WTC11 (cell line): ENCODE results near the gene STON2. TPM values are rescaled to one million over a fixed set of nuclear protein-coding genes. Genes with fewer than 3 reads are reported as not detected.

Experiments used
- ATAC-seq: fragments of 200-7000 bp; cut with Tn5 transposase; 2 replicates; pipeline ENCODE4 v1.10.0; 2021; ENCODE audit warnings: mild to moderate bottlenecking, moderate library complexity
- CTCF ChIA-PET: fragments of 300-600 bp; sonication (Branson Sonifier 250); formaldehyde crosslinking; loops from one replicate; lab custom pipeline; 2021; ENCODE audit warnings: antibody characterized with exemption; lab: Charles Lee
- POLR2A ChIA-PET: fragments of 350-600 bp; sonication (Branson Sonifier 250); formaldehyde crosslinking; loops from one replicate; lab custom pipeline; 2021; ENCODE audit warnings: antibody characterized with exemption; lab: Charles Lee
- DNase-seq: peaks from one replicate; pipeline ENCODE4 v3.0.0; 2021; ENCODE audit warnings: low spot score
- H3K27ac Mint-ChIP-seq: 2 replicates; pipeline ENCODE4 v1.8.0; 2021; ENCODE audit warnings: mixed read lengths
- H3K27me3 Mint-ChIP-seq: 2 replicates; pipeline ENCODE4 v1.8.0; 2021; ENCODE audit warnings: low read depth, mild to moderate bottlenecking, moderate library complexity, mixed read lengths
- H3K36me3 Mint-ChIP-seq: 2 replicates; pipeline ENCODE4 v1.8.0; 2021; ENCODE audit warnings: mixed read lengths
- H3K4me1 Mint-ChIP-seq: 2 replicates; pipeline ENCODE4 v1.8.0; 2022; ENCODE audit warnings: mixed read lengths
- H3K4me3 Mint-ChIP-seq: 2 replicates; pipeline ENCODE4 v1.8.0; 2021; ENCODE audit warnings: mild to moderate bottlenecking, moderate library complexity, mixed read lengths
- H3K9me3 Mint-ChIP-seq: 2 replicates; pipeline ENCODE4 v1.8.0; 2021; ENCODE audit warnings: mixed read lengths
- ATF1 ChIP-seq: sonication (generic); formaldehyde crosslinking; IDR thresholded peaks from 2 replicates; pipeline ENCODE4 v1.8.1; 2023; ENCODE audit warnings: mild to moderate bottlenecking, moderate library complexity, missing genetic modification reagents
- CREB1 ChIP-seq: sonication (generic); formaldehyde crosslinking; IDR thresholded peaks from 2 replicates; pipeline ENCODE4 v1.8.0; 2023; ENCODE audit warnings: mild to moderate bottlenecking, missing genetic modification reagents
- EMX1 ChIP-seq: fragments of 250-450 bp; sonication (Bioruptor Pico); IDR thresholded peaks from 2 replicates; pipeline ENCODE4 v1.8.0; 2021; ENCODE audit warnings: mild to moderate bottlenecking
- RORB ChIP-seq: fragments of 250-450 bp; sonication (Bioruptor Pico); IDR thresholded peaks from 2 replicates; pipeline ENCODE4 v1.9.0; 2021; ENCODE audit warnings: mild to moderate bottlenecking
- TP53 ChIP-seq: sonication (generic); formaldehyde crosslinking; IDR thresholded peaks from 2 replicates; pipeline ENCODE4 v1.8.1; 2023; ENCODE audit warnings: mild to moderate bottlenecking, missing genetic modification reagents
- ZNF232 ChIP-seq: sonication (generic); formaldehyde crosslinking; IDR thresholded peaks from 2 replicates; pipeline ENCODE4 v1.8.0; 2022; ENCODE audit warnings: mild to moderate bottlenecking, missing genetic modification reagents
- ZNF317 ChIP-seq: sonication (generic); formaldehyde crosslinking; IDR thresholded peaks from 2 replicates; pipeline ENCODE4 v1.8.1; 2023; ENCODE audit warnings: low read depth, mild to moderate bottlenecking, moderate library complexity, missing genetic modification reagents, borderline replicate concordance
- ZNF416 ChIP-seq: fragments of 250-450 bp; sonication (Bioruptor Pico); IDR thresholded peaks from 2 replicates; pipeline ENCODE4 v1.9.0; 2021; ENCODE audit warnings: mild to moderate bottlenecking, inconsistent platforms
- total RNA-seq: library from RNA; stranded (reverse); gene quantifications from 3 replicates; pipeline ENCODE4 v1.2.3, GENCODE V29; 2021
- TF ChIP-seq, protein P1 (sequence below): fragments of 250-450 bp; sonication (Bioruptor Pico); IDR thresholded peaks from 2 replicates; pipeline ENCODE4 v2.1.2; 2022; ENCODE audit warnings: mild to moderate bottlenecking, moderate library complexity
- TF ChIP-seq, protein P2 (sequence below): fragments of 250-450 bp; sonication (Bioruptor Pico); IDR thresholded peaks from 2 replicates; pipeline ENCODE4 v1.9.0; 2021; ENCODE audit warnings: moderate library complexity, mild to moderate bottlenecking, inconsistent platforms, borderline replicate concordance
- TF ChIP-seq, protein P3 (sequence below): sonication (generic); formaldehyde crosslinking; IDR thresholded peaks from 2 replicates; pipeline ENCODE4 v1.8.0; 2022; ENCODE audit warnings: mild to moderate bottlenecking, missing genetic modification reagents
- TF ChIP-seq, protein P4 (sequence below): sonication (generic); formaldehyde crosslinking; IDR thresholded peaks from 2 replicates; pipeline ENCODE4 v1.8.1; 2023; ENCODE audit warnings: mild to moderate bottlenecking, missing genetic modification reagents
- TF ChIP-seq, protein P5 (sequence below): sonication (generic); formaldehyde crosslinking; IDR thresholded peaks from 2 replicates; pipeline ENCODE4 v1.8.1; 2022; ENCODE audit warnings: mild to moderate bottlenecking, moderate library complexity, missing genetic modification reagents
- TF ChIP-seq, protein P6 (sequence below): sonication (generic); formaldehyde crosslinking; IDR thresholded peaks from 2 replicates; pipeline ENCODE4 v1.8.0; 2022; ENCODE audit warnings: missing genetic modification reagents
- TF ChIP-seq, protein P7 (sequence below): sonication (generic); formaldehyde crosslinking; IDR thresholded peaks from 2 replicates; pipeline ENCODE4 v1.8.1; 2023; ENCODE audit warnings: mild to moderate bottlenecking, missing genetic modification reagents, moderate library complexity
- TF ChIP-seq, protein P8 (sequence below): sonication (generic); formaldehyde crosslinking; IDR thresholded peaks from 2 replicates; pipeline ENCODE4 v1.8.1; 2022; ENCODE audit warnings: low read depth, missing genetic modification reagents, borderline replicate concordance

STON2 gene
- total RNA-seq, 1 experiment from 2014 or later, result 69.2 TPM

DNA sequence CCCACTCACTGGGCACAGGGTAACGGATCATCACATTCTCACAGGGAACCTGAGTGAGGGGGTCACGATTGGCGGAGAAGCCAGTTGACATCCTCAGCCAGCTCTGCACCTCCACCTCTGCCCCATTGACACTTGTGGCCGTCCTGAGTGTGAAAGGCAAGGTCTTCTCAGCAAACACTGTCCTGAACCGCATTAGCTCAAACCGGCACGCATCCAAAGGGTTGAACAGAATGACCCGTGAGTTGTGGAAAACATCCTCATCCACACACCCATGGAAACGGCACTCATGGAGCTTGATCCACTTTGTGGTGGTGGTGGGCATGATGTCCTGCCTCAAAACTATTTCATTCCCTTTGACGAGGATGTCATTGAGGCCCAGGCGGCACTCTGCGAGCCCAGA lies 123.0 kb downstream of the STON2 start:
- no peaks in the 10 kb centered on the region for H3K27me3 Mint-ChIP-seq
- TF ChIP-seq, protein P1, sequence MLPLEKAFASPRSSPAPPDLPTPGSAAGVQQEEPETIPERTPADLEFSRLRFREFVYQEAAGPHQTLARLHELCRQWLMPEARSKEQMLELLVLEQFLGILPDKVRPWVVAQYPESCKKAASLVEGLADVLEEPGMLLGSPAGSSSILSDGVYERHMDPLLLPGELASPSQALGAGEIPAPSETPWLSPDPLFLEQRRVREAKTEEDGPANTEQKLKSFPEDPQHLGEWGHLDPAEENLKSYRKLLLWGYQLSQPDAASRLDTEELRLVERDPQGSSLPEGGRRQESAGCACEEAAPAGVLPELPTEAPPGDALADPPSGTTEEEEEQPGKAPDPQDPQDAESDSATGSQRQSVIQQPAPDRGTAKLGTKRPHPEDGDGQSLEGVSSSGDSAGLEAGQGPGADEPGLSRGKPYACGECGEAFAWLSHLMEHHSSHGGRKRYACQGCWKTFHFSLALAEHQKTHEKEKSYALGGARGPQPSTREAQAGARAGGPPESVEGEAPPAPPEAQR (CRISPR knock-in tag), result no peak
- TF ChIP-seq, protein P2, sequence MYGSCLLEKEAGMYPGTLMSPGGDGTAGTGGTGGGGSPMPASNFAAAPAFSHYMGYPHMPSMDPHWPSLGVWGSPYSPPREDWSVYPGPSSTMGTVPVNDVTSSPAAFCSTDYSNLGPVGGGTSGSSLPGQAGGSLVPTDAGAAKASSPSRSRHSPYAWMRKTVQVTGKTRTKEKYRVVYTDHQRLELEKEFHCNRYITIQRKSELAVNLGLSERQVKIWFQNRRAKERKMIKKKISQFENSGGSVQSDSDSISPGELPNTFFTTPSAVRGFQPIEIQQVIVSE (CRISPR knock-in tag), result no peak
- TF ChIP-seq, protein P3, sequence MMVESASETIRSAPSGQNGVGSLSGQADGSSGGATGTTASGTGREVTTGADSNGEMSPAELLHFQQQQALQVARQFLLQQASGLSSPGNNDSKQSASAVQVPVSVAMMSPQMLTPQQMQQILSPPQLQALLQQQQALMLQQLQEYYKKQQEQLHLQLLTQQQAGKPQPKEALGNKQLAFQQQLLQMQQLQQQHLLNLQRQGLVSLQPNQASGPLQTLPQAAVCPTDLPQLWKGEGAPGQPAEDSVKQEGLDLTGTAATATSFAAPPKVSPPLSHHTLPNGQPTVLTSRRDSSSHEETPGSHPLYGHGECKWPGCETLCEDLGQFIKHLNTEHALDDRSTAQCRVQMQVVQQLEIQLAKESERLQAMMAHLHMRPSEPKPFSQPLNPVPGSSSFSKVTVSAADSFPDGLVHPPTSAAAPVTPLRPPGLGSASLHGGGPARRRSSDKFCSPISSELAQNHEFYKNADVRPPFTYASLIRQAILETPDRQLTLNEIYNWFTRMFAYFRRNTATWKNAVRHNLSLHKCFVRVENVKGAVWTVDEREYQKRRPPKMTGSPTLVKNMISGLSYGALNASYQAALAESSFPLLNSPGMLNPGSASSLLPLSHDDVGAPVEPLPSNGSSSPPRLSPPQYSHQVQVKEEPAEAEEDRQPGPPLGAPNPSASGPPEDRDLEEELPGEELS (CRISPR knock-in tag), result no peak
- TF ChIP-seq RORB (CRISPR knock-in tag) (no peak), ZNF317 (no peak), ZNF416 (CRISPR knock-in tag) (no peak), CREB1 (no peak), ZNF232 (CRISPR knock-in tag) (no peak), EMX1 (CRISPR knock-in tag) (no peak), ATF1 (no peak), TP53 (CRISPR knock-in tag) (no peak)
- TF ChIP-seq, protein P4, sequence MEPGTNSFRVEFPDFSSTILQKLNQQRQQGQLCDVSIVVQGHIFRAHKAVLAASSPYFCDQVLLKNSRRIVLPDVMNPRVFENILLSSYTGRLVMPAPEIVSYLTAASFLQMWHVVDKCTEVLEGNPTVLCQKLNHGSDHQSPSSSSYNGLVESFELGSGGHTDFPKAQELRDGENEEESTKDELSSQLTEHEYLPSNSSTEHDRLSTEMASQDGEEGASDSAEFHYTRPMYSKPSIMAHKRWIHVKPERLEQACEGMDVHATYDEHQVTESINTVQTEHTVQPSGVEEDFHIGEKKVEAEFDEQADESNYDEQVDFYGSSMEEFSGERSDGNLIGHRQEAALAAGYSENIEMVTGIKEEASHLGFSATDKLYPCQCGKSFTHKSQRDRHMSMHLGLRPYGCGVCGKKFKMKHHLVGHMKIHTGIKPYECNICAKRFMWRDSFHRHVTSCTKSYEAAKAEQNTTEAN (CRISPR knock-in tag), result no peak
- TF ChIP-seq, protein P5, sequence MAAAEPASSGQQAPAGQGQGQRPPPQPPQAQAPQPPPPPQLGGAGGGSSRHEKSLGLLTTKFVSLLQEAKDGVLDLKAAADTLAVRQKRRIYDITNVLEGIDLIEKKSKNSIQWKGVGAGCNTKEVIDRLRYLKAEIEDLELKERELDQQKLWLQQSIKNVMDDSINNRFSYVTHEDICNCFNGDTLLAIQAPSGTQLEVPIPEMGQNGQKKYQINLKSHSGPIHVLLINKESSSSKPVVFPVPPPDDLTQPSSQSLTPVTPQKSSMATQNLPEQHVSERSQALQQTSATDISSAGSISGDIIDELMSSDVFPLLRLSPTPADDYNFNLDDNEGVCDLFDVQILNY (CRISPR knock-in tag), result no peak
- TF ChIP-seq, protein P6, sequence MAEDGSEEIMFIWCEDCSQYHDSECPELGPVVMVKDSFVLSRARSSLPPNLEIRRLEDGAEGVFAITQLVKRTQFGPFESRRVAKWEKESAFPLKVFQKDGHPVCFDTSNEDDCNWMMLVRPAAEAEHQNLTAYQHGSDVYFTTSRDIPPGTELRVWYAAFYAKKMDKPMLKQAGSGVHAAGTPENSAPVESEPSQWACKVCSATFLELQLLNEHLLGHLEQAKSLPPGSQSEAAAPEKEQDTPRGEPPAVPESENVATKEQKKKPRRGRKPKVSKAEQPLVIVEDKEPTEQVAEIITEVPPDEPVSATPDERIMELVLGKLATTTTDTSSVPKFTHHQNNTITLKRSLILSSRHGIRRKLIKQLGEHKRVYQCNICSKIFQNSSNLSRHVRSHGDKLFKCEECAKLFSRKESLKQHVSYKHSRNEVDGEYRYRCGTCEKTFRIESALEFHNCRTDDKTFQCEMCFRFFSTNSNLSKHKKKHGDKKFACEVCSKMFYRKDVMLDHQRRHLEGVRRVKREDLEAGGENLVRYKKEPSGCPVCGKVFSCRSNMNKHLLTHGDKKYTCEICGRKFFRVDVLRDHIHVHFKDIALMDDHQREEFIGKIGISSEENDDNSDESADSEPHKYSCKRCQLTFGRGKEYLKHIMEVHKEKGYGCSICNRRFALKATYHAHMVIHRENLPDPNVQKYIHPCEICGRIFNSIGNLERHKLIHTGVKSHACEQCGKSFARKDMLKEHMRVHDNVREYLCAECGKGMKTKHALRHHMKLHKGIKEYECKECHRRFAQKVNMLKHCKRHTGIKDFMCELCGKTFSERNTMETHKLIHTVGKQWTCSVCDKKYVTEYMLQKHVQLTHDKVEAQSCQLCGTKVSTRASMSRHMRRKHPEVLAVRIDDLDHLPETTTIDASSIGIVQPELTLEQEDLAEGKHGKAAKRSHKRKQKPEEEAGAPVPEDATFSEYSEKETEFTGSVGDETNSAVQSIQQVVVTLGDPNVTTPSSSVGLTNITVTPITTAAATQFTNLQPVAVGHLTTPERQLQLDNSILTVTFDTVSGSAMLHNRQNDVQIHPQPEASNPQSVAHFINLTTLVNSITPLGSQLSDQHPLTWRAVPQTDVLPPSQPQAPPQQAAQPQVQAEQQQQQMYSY (CRISPR knock-in tag), result no peak
- TF ChIP-seq, protein P7, sequence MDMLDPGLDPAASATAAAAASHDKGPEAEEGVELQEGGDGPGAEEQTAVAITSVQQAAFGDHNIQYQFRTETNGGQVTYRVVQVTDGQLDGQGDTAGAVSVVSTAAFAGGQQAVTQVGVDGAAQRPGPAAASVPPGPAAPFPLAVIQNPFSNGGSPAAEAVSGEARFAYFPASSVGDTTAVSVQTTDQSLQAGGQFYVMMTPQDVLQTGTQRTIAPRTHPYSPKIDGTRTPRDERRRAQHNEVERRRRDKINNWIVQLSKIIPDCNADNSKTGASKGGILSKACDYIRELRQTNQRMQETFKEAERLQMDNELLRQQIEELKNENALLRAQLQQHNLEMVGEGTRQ (CRISPR knock-in tag), result no peak
- TF ChIP-seq, protein P8, sequence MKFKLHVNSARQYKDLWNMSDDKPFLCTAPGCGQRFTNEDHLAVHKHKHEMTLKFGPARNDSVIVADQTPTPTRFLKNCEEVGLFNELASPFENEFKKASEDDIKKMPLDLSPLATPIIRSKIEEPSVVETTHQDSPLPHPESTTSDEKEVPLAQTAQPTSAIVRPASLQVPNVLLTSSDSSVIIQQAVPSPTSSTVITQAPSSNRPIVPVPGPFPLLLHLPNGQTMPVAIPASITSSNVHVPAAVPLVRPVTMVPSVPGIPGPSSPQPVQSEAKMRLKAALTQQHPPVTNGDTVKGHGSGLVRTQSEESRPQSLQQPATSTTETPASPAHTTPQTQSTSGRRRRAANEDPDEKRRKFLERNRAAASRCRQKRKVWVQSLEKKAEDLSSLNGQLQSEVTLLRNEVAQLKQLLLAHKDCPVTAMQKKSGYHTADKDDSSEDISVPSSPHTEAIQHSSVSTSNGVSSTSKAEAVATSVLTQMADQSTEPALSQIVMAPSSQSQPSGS (CRISPR knock-in tag), result no peak
- TF ChIP-seq, all 79 proteins: peak for 0
- CTCF ChIA-PET, result interaction anchor here (0.9 kb wide), 1 partner anchor 159 kb away, joined by 3 read pairs; no protein-coding TSS in a partner anchor
- Mint-ChIP-seq H3K4me3 (no peak overlapping the region), H3K36me3 (peaks cover 25% of the 10 kb centered on the region), H3K4me1 (peaks cover 34% of the 10 kb centered on the region), H3K9me3 (no peaks in the 10 kb centered on the region), H3K27ac (no peak overlapping the region)
- no peak for ATAC-seq
- POLR2A ChIA-PET, result no interaction called here
- no peak for DNase-seq
